Motor neuron (in vitro differentiated cells): Measurements from ENCODE around the gene LIFR. TPM values are rescaled to one million over a fixed set of nuclear protein-coding genes. Genes with fewer than 3 reads are reported as not detected.

ENCODE experiments used
- ATAC-seq, 8 experiments: fragments of 200-7000 bp; cut with Tn5 transposase; replicated peaks in 6 of 8; 2 replicates each; pipeline ENCODE4 v1.8.0; 2021; ENCODE audit warnings: mild to moderate bottlenecking in 8 of 8, moderate library complexity in 8 of 8
- H3K27ac ChIP-seq, 2 donors: fragments of 250-450 bp; sonication (Bioruptor Pico); 2 replicates each; pipeline ENCODE4 v1.9.0; 2021; ENCODE audit warnings: antibody characterized with exemption in 2 of 2, mild to moderate bottlenecking in 2 of 2, moderate library complexity in 1 of 2
- H3K4me1 ChIP-seq, 2 donors: fragments of 250-450 bp; sonication (Bioruptor Pico); replicated peaks in 1 of 2; 2 replicates each; pipeline ENCODE4 v1.6.1; 2021; ENCODE audit warnings: antibody characterized with exemption in 2 of 2, mild to moderate bottlenecking in 2 of 2, moderate library complexity in 1 of 2
- H3K4me3 ChIP-seq, 5 donors: fragments of 250-450 bp; sonication (Bioruptor Pico); 2 replicates each; pipeline ENCODE4 v1.9.0; 2021; ENCODE audit warnings: antibody characterized with exemption in 5 of 5, mild to moderate bottlenecking in 5 of 5, moderate library complexity in 4 of 5
- WGBS, 10 experiments: fragments of 450-650 bp; shearing (Covaris generic); methylation state at CpG; one replicate each; pipeline ENCODE4 v1.0.0; 2022; 5-methylcytosine and 5-hydroxymethylcytosine counted together
- in situ Hi-C, 9 experiments: fragments of 400-800 bp; cut with MboI; loops; one replicate each; pipeline ENCODE4 v1.15.0; 2021; ENCODE audit warnings: low sequenced_read_pairs in 9 of 9, low pct_unique_long_range_greater_than_20kb in 2 of 9; ENCODE audit not compliant: unreplicated experiment in 9 of 9
- total RNA-seq, 8 experiments: library from RNA; unstranded; fragments of 300-600 nt; gene quantifications; 2 replicates each; pipeline versions ENCODE4 v1.2.3 to v1.2.4, GENCODE V29; 2022

Gene LIFR
- total RNA-seq, 8 experiments from 2014 or later, result 20.6 to 631 (median 74.4) TPM

DNA sequence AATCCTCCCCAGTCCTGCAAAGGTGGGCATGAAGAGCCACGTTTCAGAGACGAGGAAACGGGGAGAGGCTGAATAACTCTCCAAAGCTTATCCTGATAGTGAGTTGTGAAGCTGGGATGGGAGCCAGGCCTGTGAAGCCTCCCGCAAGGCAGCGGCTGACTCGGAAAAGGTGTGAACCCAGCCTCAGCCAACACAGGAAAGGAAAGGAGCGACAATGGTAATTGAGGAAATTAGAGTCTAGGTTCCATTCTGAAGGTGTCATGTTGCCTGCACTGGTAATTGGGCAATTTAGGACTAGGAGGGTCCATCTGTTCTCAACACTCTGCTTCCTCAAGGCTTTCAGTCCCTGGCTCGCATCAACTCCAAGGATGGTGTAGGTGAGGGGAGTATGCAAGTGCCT, 83.4 kb downstream of the LIFR start:
- Histone ChIP-seq H3K4me1 (peaks cover 3 to 12% of the 10 kb centered on the region in 2 donors), H3K27ac (no peak overlapping the region), H3K4me3 (no peak overlapping the region)
- in situ Hi-C loops, result no loop called here
- peak in 2 of 8 experiments; percentile 2 to 4 for ATAC-seq
- 48 to 96% (median 82%) methylated on average over 1 to 8 of the region's 8 CpGs; no CpG with 5 or more reads in 2 of the 10 experiments for WGBS, 10 experiments

DNA sequence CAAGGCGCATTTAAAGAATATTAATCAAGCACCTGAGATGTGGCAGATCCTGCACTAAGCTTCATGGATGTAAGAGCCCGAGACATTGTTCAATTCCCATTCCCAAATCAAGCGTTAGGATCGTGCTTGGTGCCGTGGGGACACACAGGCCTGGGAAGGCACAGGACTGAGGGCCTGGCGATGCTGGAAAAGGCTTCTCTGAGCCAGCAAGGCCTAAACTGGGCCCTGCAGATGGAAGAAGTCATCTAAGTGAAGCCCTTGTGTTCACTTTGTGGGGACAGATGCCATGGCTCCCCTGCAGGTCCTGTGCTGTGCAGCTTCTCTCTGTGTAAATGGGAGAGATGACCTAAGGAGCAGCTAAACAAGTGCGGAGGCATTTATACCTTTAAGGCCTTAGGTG, 83.9 kb downstream of the LIFR start:
- H3K4me3 ChIP-seq, result no peak overlapping the region
- WGBS, 10 experiments, result 80 to 100% (median 93%) methylated on average over 1 to 4 of the region's 7 CpGs; no CpG with 5 or more reads in 7 of the 10 experiments
- peaks cover 6 to 16% of the 10 kb centered on the region in 2 donors for H3K4me1 ChIP-seq
- no peak overlapping the region for H3K27ac ChIP-seq
- ATAC-seq, result peak in 2 of 8 experiments; percentile 1 to 2
- in situ Hi-C loops, result no loop called here

- H3K27ac ChIP-seq, result no peak overlapping the region
- no peak overlapping the region for H3K4me3 ChIP-seq
- 63 to 100% (median 93%) methylated on average over 1 to 4 of the region's 4 CpGs; no CpG with 5 or more reads in 4 of the 10 experiments for WGBS, 10 experiments
- in situ Hi-C loops, result no loop called here
- H3K4me1 ChIP-seq, result peaks cover 10 to 20% of the 10 kb centered on the region in 2 donors
- peak in 1 of 8 experiments; percentile 5 for ATAC-seq
Observed at GRCh38 chr5:38471709-38472108, 84.7 kb downstream of the LIFR start.

DNA sequence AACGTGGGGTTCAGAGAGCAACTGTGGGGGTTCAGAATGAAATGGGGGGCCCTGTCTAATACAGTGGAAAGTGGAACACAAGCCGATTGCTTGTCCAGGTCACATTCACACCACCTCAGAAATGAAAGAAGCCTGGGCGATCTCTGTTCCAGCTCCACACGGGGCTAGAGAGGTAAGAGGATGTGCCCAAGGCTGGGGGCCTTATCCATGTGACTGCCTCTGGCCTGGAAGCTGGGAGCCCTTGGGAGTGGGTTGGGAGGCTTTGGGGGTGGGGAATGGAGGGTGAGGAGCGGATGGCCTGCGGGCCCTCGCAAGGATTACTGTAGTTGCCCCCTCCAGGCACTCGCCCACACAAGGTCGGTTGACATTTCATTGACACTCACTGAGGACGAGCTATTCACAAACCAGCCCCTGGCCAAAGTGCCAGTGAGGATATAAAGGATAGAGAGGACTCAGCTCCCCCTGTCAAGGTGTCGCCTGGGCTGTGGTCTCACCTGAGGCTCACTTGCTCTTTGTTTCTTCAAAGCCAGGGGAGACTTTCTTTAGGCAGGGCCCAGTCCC, 86.7 kb downstream of the LIFR start:
- ATAC-seq, result peak in 1 of 8 experiments; percentile 4
- no peak overlapping the region for H3K4me3 ChIP-seq
- in situ Hi-C loops, result no loop called here
- 80 to 100% (median 93%) methylated on average over 1 to 5 of the region's 11 CpGs; no CpG with 5 or more reads in 6 of the 10 experiments for WGBS, 10 experiments
- H3K4me1 ChIP-seq, result peaks cover 10 to 20% of the 10 kb centered on the region in 2 donors
- no peak overlapping the region for H3K27ac ChIP-seq

DNA sequence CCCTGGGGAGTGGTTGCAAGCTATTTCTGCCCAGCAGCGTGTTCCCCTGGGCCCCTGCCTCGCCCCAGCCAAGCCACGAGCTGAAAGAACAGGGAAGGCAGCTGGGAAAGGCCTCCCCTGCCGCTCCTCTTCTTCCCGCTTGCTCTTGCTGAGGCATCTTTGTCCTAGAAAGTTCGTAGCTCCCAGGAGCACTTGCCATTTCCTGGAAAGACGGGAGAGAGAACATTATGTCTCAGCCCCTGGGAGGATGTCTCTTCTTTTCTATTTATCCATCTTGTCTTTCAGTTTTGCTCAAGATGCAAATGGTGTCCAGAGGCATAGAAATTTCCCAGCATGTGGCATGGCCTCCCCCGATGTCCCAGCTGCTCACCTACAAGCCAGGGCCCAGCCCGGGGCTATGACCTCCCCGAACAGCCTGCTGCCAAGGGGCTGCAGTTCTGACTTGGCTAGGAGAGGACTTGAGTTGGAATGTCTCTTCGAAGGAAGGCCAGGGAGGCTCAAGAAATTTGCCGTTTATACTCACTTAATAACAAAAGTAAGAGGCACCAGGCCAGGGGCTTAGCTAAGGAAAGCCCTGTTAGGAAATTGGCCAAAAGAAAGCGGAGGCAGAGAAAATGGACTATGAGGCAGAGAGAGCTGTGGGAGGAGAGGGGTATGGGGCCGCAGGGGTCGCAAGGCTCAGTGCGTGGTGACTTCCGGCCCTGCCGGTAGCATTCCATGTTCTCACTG, 87.3 kb downstream of the LIFR start:
- ATAC-seq, result peak in 2 of 8 experiments; percentile 3 to 11
- Histone ChIP-seq H3K4me3 (no peak overlapping the region), H3K4me1 (peaks cover 15 to 24% of the 10 kb centered on the region in 2 donors), H3K27ac (no peak overlapping the region)
- in situ Hi-C loops, result no loop called here
- 60 to 82% (median 68%) methylated on average over 2 to 7 of the region's 18 CpGs; no CpG with 5 or more reads in 3 of the 10 experiments for WGBS, 10 experiments

- H3K4me3 ChIP-seq, result no peak overlapping the region
- WGBS, 10 experiments, result 10 to 100% (median 80%) methylated on average over 2 to 9 of the region's 12 CpGs; no CpG with 5 or more reads in 1 of the 10 experiments
- ATAC-seq, result peak in 3 of 8 experiments; percentile 2 to 66 (median 38)
- in situ Hi-C loops, result no loop called here
- H3K27ac ChIP-seq, result no peak overlapping the region
- peaks cover 22 to 31% of the 10 kb centered on the region in 2 donors for H3K4me1 ChIP-seq
Observed at GRCh38 chr5:38468202-38468673, 88.2 kb downstream of the LIFR start.

DNA sequence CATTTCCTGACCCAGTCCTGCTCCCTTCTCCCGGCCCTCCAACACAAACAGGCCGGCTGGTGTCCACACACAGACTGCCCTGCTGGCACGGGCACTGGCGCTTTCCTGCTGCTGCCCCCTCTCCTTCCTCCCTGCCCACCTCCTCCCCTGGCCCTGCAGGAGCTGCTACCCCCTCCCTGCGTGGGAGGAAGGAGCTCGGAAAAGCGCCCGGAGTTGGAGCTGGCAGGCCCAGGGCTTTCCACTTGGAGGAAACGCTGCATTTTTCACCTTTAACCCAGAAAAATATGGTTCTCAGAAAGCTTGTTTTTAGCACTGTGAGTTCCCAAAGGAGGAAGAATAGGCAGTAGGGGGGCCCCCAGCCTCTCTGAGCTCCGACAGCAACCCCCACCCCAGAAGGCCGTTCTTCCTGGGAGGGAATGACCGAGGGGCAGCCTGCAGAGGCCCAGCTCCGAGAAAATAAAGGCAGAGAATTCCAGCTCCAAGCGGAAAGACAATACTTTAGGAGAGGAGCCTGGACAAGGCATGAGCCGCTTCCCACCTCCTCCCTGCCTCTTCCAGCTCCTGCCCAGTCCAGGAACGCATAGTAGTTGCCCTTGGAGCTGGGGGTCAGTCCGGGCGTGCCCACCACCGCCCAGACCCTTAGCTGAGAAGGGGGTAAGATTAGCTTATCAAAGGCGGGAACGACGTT, 88.9 kb downstream of the LIFR start:
- in situ Hi-C loops, result no loop called here
- peak overlapping the region in 1 of 2 donors; percentile 51 for H3K27ac ChIP-seq
- no peak overlapping the region for H3K4me3 ChIP-seq
- H3K4me1 ChIP-seq, result peaks cover 26 to 31% of the 10 kb centered on the region in 2 donors
- WGBS, 10 experiments, result 62 to 76% (median 64%) methylated on average over 3 to 12 of the region's 22 CpGs; no CpG with 5 or more reads in 7 of the 10 experiments
- ATAC-seq, result peak in 5 of 8 experiments; percentile 4 to 20 (median 13)

- WGBS, 10 experiments, result 60 to 93% (median 92%) methylated on average over 2 to 7 of the region's 24 CpGs; no CpG with 5 or more reads in 7 of the 10 experiments
- no peak for ATAC-seq
- H3K4me1 ChIP-seq, result peaks cover 26 to 31% of the 10 kb centered on the region in 2 donors
Observed at GRCh38 chr5:38466424-38467189, 89.8 kb downstream of the LIFR start.

GRCh38 chr5:38465702-38466423, 90.6 kb downstream of the LIFR start:
- 61 to 100% (median 87%) methylated on average over 1 to 6 of the region's 9 CpGs; no CpG with 5 or more reads in 2 of the 10 experiments for WGBS, 10 experiments
- Histone ChIP-seq H3K4me1 (peaks cover 26 to 31% of the 10 kb centered on the region in 2 donors), H3K4me3 (no peak overlapping the region), H3K27ac (no peak overlapping the region)
- in situ Hi-C loops, result no loop called here
- ATAC-seq, result no peak

More at GRCh38 chr5:38466424-38467189, 89.8 kb downstream of the LIFR start:
- Histone ChIP-seq H3K4me3 (no peak overlapping the region), H3K27ac (no peak overlapping the region)
- in situ Hi-C loops, result no loop called here

GRCh38 chr5:38465061-38465460, 91.4 kb downstream of the LIFR start:
- in situ Hi-C loops, result no loop called here
- WGBS, 10 experiments, result 17 to 100% (median 71%) methylated on average over 1 to 2 of the region's 2 CpGs; no CpG with 5 or more reads in 4 of the 10 experiments
- Histone ChIP-seq H3K4me3 (no peak overlapping the region), H3K27ac (no peak overlapping the region), H3K4me1 (peaks cover 26 to 31% of the 10 kb centered on the region in 2 donors)
- no peak for ATAC-seq

DNA sequence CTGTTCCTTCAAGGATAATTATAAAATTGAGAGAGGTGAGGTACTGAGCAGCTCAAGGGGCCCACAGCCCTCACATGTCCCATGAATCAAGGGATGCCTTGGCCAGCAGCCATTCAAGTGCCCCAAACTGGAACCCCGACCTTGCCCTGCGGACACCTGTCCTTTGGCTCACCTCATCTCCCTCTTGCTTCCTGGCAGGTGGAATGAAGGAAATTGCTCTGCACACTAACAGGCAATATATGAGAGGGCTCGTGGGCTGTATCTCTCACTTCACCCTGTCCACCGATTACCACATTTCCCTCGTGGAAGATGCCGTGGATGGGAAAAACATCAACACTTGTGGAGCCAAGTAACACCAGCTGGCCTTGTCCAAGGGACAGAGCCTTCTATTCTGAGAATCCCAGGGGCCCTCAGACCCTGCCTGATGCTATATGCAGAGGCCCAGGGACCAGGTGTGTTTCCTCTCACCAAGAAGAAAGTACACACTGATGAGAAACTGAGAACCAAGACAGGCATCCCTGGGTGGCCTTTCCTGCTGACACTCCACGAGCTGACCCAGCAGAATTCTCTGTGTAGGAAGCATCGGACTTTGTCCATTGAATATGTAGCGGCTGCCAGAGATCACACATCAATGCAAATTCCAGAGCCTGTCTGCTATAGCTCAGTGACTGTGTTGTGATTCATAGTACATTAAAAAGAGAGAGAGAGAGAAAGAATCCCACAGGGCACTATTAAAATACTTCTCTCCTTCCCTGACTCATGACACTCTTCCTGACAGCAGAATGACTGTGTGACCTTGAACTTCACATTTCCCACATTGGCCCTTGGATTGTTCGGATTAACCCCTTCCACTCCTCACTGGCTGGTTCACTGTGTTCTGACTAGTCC, 92.6 kb downstream of the LIFR start:
- Histone ChIP-seq H3K4me3 (no peak overlapping the region), H3K4me1 (peaks cover 23 to 28% of the 10 kb centered on the region in 2 donors), H3K27ac (no peak overlapping the region)
- peak; percentile 69 to 94 (median 85) for ATAC-seq
- 0 to 90% (median 50%) methylated on average over 1 to 7 of the region's 10 CpGs; no CpG with 5 or more reads in 1 of the 10 experiments for WGBS, 10 experiments
- in situ Hi-C loops, result no loop called here
